HG03039 (cell line): ENCODE measurements around the gene GNPAT.

Source experiments
- ATAC-seq: cut with Tn5 transposase; IDR thresholded peaks from one replicate; pipeline ENCODE4 v1.9.1; 2021; ENCODE audit warnings: mild to moderate bottlenecking, moderate library complexity; ENCODE audit not compliant: unreplicated experiment

Gene GNPAT

GRCh38 chr1:231240883-231241735 lies at the start of gene GNPAT:
Gene GNPAT (plus strand): TSS chr1:231241212. CDS start chr1:231241379, 167 bp downstream.
- peak; percentile 90 for ATAC-seq

- no peak for ATAC-seq
Measured at GRCh38 chr1:231192620-231193163, 48.3 kb upstream of the GNPAT start.

- no peak for ATAC-seq
Measured at GRCh38 chr1:231193710-231194340, 47.2 kb upstream of the GNPAT start.

- ATAC-seq = no peak
Measured at GRCh38 chr1:231194476-231194842, 46.6 kb upstream of the GNPAT start.

GRCh38 chr1:231194843-231195516 lies 46.0 kb upstream of the GNPAT start:
- no peak for ATAC-seq

- no peak for ATAC-seq
Measured at GRCh38 chr1:231196307-231196706, 44.7 kb upstream of the GNPAT start.

- no peak for ATAC-seq
Measured at GRCh38 chr1:231196728-231197127, 44.3 kb upstream of the GNPAT start.

GRCh38 chr1:231199868-231200267 lies 41.1 kb upstream of the GNPAT start:
- ATAC-seq = no peak

GRCh38 chr1:231200388-231201031 lies 40.5 kb upstream of the GNPAT start:
- ATAC-seq = no peak

- ATAC-seq = no peak
Measured at GRCh38 chr1:231201375-231201978, 39.5 kb upstream of the GNPAT start.

GRCh38 chr1:231201979-231202633 lies 38.9 kb upstream of the GNPAT start:
- no peak for ATAC-seq

GRCh38 chr1:231203259-231204057 lies 37.6 kb upstream of the GNPAT start:
- no peak for ATAC-seq

GRCh38 chr1:231206856-231207255 lies 34.2 kb upstream of the GNPAT start:
- no peak for ATAC-seq

- no peak for ATAC-seq
Measured at GRCh38 chr1:231207437-231207836, 33.6 kb upstream of the GNPAT start.

- ATAC-seq = no peak
Measured at GRCh38 chr1:231208980-231209379, 32.0 kb upstream of the GNPAT start.

GRCh38 chr1:231209531-231209930 lies 31.5 kb upstream of the GNPAT start:
- ATAC-seq = no peak

- no peak for ATAC-seq
Measured at GRCh38 chr1:231210126-231210525, 30.9 kb upstream of the GNPAT start.

GRCh38 chr1:231211005-231211857 lies 29.8 kb upstream of the GNPAT start:
- peak; percentile 75 for ATAC-seq
